GM13976 (cell line): ENCODE data around the gene SOS2.

ENCODE experiments used
- DNase-seq: peaks from one replicate; pipeline ENCODE4 v3.0.0; 2012; ENCODE audit warnings: low spot score
- CTCF ChIP-seq: IDR thresholded peaks from 2 replicates; pipeline ENCODE4 v1.5.1; 2012; ENCODE audit warnings: borderline replicate concordance, mild to moderate bottlenecking; ENCODE audit not compliant: insufficient read depth; ENCODE audit errors: extremely low read depth, missing control alignments, control extremely low read depth
- in situ Hi-C: fragments of 300-500 bp; cut with MboI; formaldehyde crosslinking; loops from one replicate; pipeline ENCODE4 v1.12.0; 2022; ENCODE audit warnings: low sequenced_read_pairs, mixed read lengths, inconsistent platforms; ENCODE audit not compliant: unreplicated experiment

Gene SOS2

DNA sequence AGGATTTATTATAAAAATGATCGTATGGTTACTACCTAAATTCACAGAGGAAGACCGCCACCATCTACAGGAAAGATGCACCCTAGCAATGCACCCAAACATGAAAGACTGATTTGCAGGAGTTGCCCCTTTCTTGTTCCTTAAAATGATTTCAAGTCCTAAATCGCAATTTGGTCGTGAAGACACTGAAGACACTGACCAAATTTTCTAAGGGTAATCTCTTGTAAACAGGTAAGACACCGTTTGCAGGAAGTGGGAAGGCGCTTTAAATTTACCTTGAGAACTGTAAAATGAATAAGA is 1.0 kb downstream of the SOS2 start:
- TF ChIP-seq CTCF: no peak
- in situ Hi-C loops: no loop called here

GRCh38 chr14:50229681-50230080 is 1.7 kb downstream of the SOS2 start:
- TF ChIP-seq CTCF: no peak
- in situ Hi-C loops: no loop called here
- no peak for DNase-seq

More for the DNA sequence above, 1.0 kb downstream of the SOS2 start:
- DNase-seq: no peak

GRCh38 chr14:50228313-50228712 is 3.1 kb downstream of the SOS2 start:
- DNase-seq: no peak
- no peak for TF ChIP-seq CTCF
- in situ Hi-C loops: no loop called here

DNA sequence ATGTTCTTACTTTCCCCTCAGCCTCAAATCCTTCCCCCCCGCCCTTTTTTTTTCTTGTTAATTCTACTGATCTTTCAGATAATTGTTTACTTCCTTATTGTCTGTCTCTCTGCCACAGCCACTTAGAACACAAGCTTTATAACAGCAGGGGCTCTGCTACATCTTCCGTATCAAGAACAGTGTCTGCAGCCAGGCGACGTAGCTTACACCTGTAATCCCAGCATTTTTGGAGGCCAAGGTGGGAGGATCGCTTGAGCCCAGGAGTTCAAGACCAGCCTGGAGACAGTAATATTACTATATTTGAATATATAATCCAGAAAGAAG is 5.4 kb downstream of the SOS2 start:
- DNase-seq: no peak
- in situ Hi-C loops: no loop called here
- TF ChIP-seq CTCF: no peak

DNA sequence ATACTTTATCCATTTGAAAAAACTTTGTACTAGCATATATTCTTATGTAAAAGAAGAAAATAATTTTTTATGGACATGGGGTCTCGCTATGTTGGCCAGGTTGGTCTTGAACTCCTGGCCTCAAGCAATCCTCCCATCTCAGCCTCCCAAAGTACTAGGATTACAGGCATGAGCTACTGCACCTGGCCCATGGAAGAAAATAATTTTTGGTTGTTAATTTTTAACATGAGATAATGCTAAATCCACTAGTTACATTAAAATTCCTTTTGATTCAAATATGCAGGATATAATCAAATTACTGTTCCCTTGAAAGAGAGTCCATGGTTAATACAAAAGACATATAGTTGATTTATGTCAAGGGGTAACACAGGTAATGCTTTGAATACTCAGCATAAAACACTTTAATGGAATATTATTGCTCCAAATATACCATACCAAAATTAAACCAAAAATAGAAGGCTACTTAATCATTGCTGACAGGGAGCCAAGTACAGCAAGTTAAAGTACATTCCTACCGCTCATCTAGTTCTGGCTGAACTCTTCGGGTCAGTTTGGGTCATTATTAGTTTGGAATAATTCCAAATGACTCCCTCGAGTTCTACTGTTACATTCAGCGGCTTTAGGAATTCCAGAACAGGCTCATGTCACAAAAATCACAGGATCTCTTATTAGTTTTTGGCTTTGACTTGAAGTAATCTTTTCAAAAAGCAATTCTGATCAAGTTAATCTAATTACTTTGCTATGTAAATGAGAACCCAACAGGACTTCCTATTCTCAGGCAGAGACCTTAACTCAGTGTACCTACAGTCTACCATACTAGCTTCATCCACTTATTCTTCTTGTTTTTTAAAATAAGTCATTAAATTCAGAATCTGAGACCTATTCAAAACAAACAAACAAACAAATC is 6.1 kb downstream of the SOS2 start:
- DNase-seq: no peak
- in situ Hi-C loops: no loop called here
- no peak for TF ChIP-seq CTCF

DNA sequence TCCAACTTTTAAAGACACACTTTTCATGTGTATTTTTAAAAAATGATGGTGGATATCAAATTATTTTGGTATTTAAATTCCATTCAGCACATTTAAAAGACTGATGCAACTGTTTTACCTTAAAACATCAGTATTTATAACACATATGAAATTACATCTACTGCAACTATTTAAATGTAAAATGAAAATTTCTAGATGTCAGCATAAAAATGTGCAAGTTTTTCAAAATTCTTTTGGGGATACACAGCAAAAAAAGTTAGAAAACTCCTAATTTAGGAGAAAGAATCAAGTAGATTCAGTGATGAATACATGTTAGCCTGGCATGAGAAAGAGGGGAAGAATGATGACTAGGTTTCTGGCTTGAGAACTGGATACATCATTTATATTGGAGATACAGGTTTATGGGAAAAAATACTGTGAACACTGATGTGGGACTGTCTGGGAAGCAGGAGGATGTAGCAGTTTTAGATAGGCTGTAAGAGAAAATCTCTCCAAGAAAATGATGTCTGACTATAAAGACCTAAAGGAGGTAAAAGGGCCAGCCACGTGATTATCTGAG is 9.2 kb downstream of the SOS2 start:
- no peak for TF ChIP-seq CTCF
- DNase-seq: no peak
- in situ Hi-C loops: no loop called here
